Cardiac septum (tissue), 1 donor: ENCODE data around the gene CXCR1. TPM values are rescaled to one million over a fixed set of nuclear protein-coding genes. Genes with fewer than 3 reads are reported as not detected.
"Not testable (repeated sequence)": the region's sequence is repeated elsewhere in the genome, so short reads cannot be mapped to it uniquely, and the experiment has no call there.

Experiments used
- DNase-seq: peaks from one replicate; pipeline ENCODE4 v3.0.0-alpha.2; 2020; ENCODE audit warnings: low spot score
- intact Hi-C: fragments of 100-400 bp; cut with DNase I; formaldehyde crosslinking; loops from one replicate; pipeline ENCODE4 v1.14.0; 2022
- long read RNA-seq: library from polyadenylated mRNA; unstranded; transcript quantifications from one replicate; pipeline ENCODE4 v2.0.0, GENCODE V29; 2021
- total RNA-seq: library from RNA; stranded (reverse); fragmentation: NEBNext Ultra II Directional; extraction: Animal tissue kit (Norgen Biotek cat#: 25700); gene quantifications from one replicate; pipeline ENCODE4 v1.2.1, GENCODE V29; 2021
- donor health status: DM: no; HTN: no; CAD: no.

The CXCR1 gene
- 1.9 TPM for total RNA-seq
- long read RNA-seq = 0 reads

DNA sequence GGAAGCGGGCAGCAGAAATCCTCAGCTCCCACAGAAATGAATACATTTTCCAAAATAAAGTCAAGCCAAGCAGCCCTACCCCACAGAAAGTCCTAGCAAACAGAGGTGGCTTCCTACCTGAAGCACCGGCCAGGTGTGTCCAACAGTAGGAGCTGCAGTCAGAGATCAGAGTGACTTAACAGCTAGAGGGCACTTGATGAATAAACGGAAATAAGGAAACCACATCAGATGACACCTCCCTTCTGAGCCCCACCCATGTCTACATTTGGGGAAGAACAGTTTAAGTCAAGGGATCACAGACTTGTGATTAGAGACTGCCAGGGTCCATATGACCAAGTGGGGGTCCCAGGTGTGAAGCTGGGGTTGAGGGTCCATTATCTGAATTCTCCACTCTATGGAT, at the start of gene CXCR1:
Gene CXCR1, minus strand, starts transcription at position 172 of the 400 bp plus-strand sequence. CDS start 1,751 bp downstream, outside the sequence.
- no peak for DNase-seq

DNA sequence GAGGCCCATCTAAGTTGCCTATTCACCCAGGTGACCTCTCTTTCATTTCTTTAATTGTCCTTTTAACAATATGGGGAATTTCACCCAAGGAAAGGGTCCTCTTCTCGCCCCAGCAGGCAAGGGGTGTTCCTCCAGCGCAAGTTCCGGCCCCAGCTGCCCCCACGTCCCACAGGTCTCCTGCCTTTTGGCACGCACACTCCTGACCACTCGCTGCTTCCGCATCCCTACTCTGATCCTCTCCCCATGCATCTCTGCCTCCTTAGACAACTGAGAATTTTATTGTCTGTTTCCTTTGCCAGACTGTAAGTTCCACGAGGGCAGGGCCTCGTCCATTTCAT, 49.5 kb upstream of the CXCR1 start:
- intact Hi-C loops = no loop called here
- no peak for DNase-seq

More for the DNA sequence above, at the start of gene CXCR1:
- intact Hi-C loops = no loop called here

DNA sequence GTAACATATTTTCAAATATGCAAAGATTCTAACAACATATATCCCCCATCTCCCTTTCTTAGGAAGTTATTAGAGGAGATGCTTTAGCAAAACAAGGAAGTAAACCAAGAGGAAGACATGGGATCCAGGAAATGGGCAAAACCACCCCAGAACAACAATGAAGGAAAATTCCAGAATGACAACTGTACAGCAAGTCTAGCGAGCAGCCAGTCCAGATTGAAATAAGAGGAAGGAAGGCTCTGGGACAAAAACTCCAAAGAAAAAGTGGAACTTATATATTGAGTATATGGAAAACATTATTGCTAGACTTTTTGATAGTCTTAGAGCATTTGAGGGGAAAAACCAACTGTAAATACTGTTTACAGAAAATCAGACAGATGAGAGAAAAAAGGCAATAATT, 47.4 kb upstream of the CXCR1 start:
- DNase-seq = no peak
- intact Hi-C loops = no loop called here

DNA sequence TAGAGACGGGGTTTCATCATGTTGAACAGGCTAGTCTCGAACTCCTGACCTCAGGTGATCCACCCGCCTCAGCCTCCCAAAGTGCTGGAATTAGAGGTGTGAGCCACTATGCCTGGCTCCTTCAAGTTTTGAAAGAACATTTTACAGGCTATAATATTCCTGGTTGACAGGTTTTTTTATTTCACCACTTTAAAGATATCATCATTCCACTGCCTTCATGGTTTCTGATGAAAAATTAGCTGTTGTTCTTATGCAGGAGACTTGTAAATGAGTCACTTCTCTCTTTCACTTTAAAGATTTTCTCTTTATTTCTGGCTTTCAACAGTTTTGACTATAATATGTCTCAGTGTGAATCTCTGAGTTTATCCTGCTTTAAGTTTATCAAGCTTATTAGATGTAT, 42.3 kb upstream of the CXCR1 start:
- intact Hi-C loops = no loop called here
- no peak for DNase-seq

DNA sequence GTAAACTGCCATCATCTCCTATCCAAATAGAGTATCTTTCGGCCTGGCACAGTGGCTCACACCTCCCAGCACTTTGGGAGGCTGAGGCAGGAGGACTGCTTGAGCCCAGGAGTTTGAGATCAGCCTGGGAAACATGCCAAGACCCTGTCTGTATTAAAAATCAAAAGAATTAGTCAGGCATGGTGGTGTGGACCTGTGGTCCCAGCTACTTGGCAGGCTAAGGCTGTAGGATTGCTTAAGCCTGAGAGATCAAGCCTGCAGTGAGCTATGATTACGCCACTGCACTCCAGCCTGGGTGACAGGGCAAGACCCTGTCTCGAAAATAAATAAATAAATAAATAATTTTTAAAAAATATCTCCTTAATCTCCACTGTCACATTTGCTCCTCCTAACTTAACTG, 35.5 kb upstream of the CXCR1 start:
- no peak for DNase-seq
- intact Hi-C loops = no loop called here

DNA sequence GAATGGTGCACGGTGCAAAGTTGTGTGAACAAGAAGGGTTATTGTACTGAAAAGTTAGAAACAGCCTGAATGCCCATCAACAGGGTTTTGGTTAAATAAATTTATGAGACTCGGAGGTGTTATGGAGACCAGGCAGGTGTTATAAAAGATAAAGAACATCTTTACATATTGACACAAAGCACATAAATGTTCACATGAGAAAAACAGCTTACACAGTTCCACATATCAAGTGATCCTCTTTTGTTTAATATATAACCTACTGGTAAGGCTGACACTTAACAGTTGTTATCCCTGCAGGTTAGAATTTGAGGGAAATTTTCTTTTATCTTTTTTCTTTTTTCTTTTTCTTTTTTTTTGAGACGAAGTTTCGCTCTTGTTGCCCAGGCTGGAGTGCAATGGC, 30.2 kb upstream of the CXCR1 start:
- intact Hi-C loops = no loop called here
- DNase-seq = no peak

DNA sequence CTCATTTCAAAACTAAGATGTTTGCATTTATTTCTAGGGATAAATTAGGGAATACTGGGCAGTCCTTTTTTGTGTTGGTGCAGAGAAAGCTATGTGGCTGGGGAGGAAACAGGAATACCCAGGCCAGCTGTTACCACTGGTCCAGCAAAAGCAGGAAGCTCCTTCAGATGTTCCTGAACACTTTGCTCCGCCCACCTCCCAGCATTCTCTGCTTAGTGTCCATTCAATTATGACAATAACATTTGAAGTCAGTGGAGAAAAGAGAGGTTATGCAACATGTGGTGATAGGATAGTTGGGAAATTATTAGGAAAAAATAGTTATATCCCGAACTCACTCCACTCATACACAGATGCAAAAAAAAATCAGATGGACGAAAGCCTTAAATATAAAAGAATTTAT, 28.1 kb upstream of the CXCR1 start:
- intact Hi-C loops = no loop called here
- DNase-seq = no peak

DNA sequence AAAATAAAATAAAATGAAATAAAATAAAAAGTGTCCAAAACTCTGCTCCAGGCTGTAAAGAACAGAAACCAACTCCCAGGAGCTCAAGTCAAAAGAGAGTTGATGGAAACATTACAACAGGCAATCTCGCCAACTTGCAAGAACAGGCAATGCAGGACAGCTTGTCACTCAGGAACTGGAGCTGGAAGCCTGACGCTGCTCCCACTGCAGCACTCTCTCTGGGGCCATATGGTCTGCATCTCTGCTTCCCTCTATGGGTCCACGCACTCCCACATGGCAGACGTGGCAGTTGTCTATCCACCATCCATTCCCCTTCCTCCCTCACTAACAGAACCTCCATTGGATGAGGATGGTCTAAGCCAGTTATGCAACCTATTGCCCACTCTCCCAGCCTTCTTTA, 26.9 kb upstream of the CXCR1 start:
- intact Hi-C loops = no loop called here
- no peak for DNase-seq

DNA sequence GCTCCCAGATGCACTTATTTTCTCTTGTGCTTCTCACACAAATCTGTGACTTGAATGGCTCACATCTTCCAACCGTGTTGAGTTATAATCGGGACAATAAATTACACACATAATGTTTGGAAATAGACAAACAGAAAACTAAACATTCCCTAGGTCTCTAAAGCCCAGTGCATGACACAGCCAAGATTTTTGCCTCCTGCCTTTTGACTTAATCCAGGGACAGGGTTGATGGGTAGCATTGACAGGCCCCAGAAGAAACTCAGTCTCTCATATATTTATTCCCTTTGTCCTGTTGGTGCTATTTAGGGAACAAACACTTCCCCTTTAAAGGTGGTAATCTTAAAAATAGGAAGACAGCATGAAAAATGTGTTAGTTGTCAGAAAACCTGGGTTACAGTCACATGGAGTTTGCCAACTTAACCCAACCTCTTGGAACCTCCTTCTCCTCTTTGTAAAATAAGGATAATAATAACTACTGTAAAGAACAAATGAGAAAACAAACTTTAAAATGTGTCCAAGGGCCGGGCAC, 26.2 kb upstream of the CXCR1 start:
- DNase-seq = no peak

DNA sequence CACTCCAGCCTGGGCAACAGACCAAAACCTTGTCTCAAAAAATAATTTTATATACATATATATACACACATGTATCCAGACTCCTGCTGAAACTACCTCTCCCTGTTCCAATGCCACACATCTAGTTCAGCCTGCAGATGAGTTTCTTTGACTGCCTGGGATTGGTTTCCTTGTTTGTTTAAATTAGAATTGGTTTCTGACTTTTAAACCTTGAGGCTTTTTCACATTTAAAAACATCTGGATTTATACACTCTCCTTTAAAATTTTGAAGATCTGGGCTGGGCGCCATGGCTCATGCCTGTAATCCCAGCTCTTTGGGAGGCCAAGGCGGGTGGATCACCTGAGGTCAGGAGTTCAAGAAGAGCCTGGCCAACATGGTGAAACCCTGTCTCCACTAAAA, 21.8 kb upstream of the CXCR1 start:
- DNase-seq = no peak
- intact Hi-C loops = loop anchor here (5.0 kb wide), 3 partner anchors 69 to 279 kb away; partner anchors contain the start of genes AAMP and PNKD

More for the DNA sequence above, 26.2 kb upstream of the CXCR1 start:
- intact Hi-C loops = no loop called here

DNA sequence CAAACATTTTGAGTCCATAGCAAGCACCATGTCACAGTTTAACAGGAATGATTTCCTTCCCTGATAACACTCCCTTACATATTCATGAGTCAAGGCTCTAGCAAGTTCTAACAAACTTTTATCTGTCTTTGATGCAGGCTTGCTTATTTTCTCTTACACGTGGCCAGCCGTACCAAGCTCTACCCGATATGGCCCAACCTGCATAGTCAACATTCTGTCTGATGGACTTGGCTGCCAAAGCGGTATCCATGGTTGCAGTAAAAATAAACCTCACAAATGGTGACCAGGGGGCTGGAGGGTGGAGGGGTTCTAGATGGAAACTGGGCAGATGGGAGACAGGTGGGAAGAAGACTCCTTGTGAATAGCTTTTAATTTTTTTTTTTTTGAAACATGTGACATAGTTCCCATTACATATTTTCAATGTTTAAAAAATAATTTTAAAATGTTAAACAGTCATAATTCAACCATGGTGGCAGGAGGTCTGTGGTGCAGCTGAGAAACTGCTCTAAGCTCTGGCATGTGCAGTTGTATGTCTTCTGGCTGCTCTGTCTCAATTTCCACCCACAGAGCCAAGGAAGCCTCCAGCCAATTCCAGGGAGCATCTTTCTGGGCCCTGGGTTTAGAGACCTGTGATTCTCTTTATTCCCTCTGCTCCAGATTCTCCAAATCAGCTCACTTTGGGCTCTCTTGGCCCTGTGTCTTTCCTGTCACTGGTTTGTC, 20.7 kb upstream of the CXCR1 start:
- intact Hi-C loops = loop anchor here (2.0 to 5.0 kb wide), 4 partner anchors 70 to 280 kb away; partner anchors contain the start of genes AAMP, CATIP and PNKD
- DNase-seq = no peak

DNA sequence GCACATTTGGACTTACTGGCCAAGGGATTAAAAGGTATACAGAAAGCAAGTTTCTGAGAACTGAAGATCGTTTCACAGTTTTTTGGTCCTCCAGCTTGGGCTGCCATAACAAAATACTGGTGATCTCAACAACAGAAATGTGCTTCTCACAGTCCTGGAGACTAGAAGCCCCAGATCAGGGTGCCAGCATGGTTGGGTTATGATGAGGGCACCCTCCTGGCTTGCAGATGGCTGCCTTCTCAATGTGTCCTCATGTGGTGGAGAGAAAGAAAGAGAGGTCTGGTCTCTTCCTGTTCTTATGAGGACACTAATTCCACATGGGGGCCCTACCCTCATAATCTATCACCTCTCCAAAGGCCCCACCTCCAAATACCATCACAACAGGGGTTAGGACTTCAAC, 20.1 kb upstream of the CXCR1 start:
- no peak for DNase-seq
- intact Hi-C loops = loop anchor here (2.0 to 5.0 kb wide), 4 partner anchors 70 to 280 kb away; partner anchors contain the start of genes AAMP, CATIP and PNKD

DNA sequence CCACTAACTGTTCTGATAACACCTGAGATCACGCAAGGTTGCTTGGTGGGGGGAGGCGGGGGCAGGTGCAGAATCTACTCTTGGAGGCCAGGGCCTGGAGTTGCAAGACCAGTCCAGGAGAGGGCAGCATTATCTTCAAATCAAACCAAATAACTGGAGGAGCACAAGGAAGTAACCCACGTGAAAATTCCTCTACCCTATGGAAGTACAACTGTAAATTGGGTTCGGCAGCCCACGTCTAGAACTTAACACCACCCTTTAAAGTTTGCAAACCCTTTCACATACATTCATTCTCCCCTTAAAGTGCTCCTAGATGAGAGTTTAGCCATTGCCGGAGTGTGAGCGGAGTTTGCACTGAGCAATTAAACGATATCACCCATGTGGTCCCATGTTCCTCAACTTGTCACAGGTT, 19.6 kb upstream of the CXCR1 start:
- intact Hi-C loops = loop anchor here (2.0 to 5.0 kb wide), 4 partner anchors 71 to 281 kb away; partner anchors contain the start of genes AAMP, CATIP and PNKD
- DNase-seq = peak; percentile 85

DNA sequence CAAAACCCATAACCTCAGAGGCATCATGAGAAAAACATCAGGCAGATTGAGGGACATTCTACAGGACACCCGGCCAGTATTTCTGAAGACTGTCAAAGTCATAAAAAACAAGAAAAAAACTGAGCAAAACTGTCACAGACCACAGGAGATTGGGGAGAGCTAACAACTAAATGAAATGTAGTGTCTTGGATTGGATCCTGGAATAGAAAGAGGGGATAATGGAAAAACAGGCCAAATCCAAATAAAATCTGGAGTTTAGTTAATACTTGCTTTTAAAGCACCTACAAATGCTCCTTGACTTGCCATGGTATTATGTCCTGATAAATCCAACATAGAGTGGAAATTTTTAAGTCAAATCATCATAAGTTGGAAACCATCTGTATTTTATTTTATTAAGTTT, 17.6 kb upstream of the CXCR1 start:
- intact Hi-C loops = no loop called here
- DNase-seq = no peak

DNA sequence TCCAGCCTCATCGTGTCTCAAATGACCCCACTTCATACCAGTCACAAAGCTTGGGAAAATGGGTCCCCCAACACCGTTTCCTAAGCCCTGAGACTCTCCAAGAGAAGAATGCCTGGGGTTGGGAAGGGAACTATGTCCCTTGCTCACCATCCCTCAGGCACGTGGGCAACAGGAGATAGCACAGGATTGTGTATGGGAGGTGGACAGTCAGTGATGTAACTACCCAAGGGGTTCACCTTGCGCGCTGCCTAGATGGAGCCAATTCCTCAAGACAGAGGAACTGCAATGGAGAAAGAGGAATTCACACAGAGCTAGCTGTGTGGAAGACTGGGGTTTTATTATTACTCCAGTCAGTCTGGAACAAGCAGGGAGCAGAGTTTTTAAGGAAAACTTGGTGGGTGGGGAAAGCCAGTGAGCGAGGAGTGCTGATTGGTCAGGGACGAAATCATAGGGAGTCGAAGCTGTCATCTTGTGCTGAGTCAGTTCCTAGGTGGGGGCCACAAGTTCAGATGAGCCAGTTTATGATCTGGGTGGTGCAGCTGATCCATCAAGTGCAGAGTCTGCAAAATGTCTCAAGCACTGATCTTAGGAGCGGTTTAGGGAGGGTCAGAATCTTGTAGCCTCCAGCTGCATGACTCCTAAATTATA, 13.8 kb upstream of the CXCR1 start:
- intact Hi-C loops = no loop called here

DNA sequence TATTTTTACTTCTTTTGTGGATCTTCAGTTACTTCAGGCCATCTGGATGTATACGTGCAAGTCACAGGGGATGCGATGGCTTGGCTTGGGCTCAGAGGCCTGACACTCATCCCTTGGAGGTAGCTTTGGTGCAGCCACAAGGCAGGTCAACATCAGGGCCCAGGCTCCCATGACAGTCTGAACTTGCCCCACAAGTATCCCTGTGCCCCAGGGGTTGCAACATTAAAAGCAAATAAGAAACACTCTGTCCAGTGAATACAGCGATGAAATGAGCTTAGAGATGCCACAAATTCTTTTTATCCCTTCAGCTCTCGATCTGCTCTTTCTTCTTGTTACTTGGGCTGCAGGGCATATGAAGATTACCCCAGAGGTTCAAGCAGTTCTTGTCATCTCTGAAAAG, 13.0 kb upstream of the CXCR1 start:
- intact Hi-C loops = no loop called here
- DNase-seq = no peak

More for the DNA sequence above, 13.8 kb upstream of the CXCR1 start:
- no peak for DNase-seq

DNA sequence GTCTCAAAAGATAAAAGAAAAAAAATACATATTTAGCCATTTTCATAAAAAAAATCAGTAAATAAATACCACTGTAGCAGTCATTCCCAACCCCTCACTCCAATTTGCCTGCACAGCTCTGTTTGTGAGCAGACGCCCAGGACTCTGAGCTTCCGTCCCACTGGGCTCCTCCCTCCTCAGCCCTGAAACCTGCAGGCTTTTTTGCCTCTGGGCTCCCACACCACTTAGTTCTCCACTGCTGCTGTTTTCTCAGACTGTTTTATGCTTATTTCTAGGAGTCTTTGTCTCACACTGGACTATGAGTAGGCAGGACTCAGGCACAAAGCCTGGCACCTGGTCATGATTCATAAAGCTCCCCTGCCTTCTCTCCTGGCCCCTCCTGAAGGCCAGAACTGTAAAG, 6.1 kb upstream of the CXCR1 start:
- intact Hi-C loops = no loop called here
- no peak for DNase-seq

DNA sequence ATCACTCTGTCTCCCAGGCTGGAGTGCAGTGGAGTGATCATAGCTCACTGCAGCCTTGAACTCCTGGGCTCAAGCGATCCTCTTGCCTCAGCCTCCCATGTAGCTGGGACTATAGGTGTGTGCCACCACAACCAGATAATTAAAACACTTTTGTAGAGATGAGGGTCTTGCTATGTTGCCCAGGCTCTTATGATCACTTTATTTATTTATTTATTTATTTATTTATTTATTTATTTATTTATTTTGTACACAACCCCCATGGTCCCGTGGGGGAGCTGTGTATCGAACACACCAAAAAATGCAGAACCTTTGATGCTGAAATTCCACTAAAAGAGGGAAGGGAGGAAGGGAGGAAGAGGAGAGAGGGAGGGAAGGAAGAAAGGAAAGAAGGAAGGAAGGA, 5.0 kb upstream of the CXCR1 start:
- DNase-seq, intact Hi-C loops: not testable (repeated sequence)

DNA sequence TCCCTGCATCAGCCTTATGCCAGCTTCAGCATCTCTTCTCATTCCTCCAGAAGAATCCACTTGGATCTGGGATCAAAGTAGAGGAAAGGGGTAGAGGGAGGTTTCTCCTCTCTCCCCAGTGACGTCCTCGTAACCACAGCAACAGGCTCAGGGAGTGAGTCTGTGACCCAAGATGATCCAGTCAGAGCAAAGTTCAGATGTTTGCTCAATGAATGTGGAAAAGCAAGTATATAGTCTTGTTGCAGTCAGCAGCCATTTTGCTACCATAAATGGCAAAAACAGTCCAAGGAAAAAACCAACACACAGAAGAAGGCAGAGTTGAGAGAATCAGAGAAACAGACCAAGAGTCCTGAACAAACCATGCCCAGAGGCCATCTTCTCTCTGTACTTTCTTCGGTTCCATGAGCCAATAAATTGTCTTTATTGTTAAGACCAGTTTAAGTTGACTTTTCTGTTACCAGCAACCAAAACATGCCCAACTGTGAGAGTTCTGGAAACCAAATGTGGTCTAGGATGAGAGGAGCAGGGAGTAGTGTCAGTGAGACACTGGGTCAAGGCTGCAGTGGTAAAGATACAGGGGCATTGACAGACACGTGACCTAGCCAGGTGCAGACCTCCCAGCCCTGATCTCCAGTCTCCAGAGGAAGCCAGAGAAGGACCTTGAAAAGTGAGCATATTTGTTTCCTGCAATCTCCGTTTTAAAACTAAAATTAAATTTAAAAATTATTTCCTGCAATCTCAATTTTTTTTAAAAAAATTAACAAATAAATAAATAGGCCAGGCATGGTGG, 3.2 kb upstream of the CXCR1 start:
- DNase-seq = no peak
- intact Hi-C loops = no loop called here
